CD14-positive monocyte (primary cell): ENCODE measurements around the gene ORAI3. TPM values are rescaled to one million over a fixed set of nuclear protein-coding genes. Genes with fewer than 3 reads are reported as not detected.

Experiments
- DNase-seq, 3 donors: peaks; one replicate each; pipeline ENCODE4 v3.0.0-alpha.2; 2011 to 2022
- H2AFZ ChIP-seq: 2 replicates; pipeline ENCODE4 v1.6.0; 2012; ENCODE audit warnings: mild to moderate bottlenecking, low read depth, low read length, inconsistent platforms; ENCODE audit not compliant: insufficient read depth, poor library complexity, severe bottlenecking
- H3K27ac ChIP-seq, 2 donors: 1 replicate in 1 of 2; 2 replicates in 1 of 2; pipeline ENCODE4 v1.5.1; 2012 to 2013; ENCODE audit warnings: low read length in 2 of 2, control low read depth in 1 of 2, inconsistent platforms in 1 of 2, low read depth in 1 of 2, mild to moderate bottlenecking in 1 of 2
- H3K27me3 ChIP-seq, 2 donors: one replicate each; pipeline versions ENCODE4 v1.6.0 to v1.6.1; 2011 to 2013; ENCODE audit warnings: low read length in 2 of 2; ENCODE audit not compliant: control insufficient read depth in 2 of 2, insufficient read depth in 2 of 2
- H3K36me3 ChIP-seq, 2 donors: replicated peaks in 1 of 2; 1 replicate in 1 of 2; 2 replicates in 1 of 2; pipeline versions ENCODE4 v1.5.1 to v1.6.1; 2012 to 2013; ENCODE audit warnings: low read length in 2 of 2, control low read depth in 1 of 2, inconsistent platforms in 1 of 2, mild to moderate bottlenecking in 1 of 2; ENCODE audit not compliant: insufficient read depth in 2 of 2, control insufficient read depth in 1 of 2
- H3K4me1 ChIP-seq, 2 donors: 1 replicate in 1 of 2; 2 replicates in 1 of 2; pipeline versions ENCODE4 v1.5.1 to v1.6.1; 2012 to 2013; ENCODE audit warnings: low read length in 2 of 2, control low read depth in 1 of 2, inconsistent platforms in 1 of 2, mild to moderate bottlenecking in 1 of 2, moderate library complexity in 1 of 2; ENCODE audit not compliant: insufficient read depth in 2 of 2, control insufficient read depth in 1 of 2
- H3K4me2 ChIP-seq: replicated peaks from 2 replicates; pipeline ENCODE3; 2012; ENCODE audit warnings: low read length, moderate library complexity, mild to moderate bottlenecking; ENCODE audit not compliant: poor library complexity, severe bottlenecking; ENCODE audit errors: extremely low read depth
- H3K4me3 ChIP-seq, 3 experiments: fragments of 200-600 bp in 1 of 3; sonication (generic) in 1 of 3; replicated peaks in 1 of 3; 1 replicate in 2 of 3; 2 replicates in 1 of 3; pipeline ENCODE4 v1.5.1; 2011 to 2013; ENCODE audit warnings: low read length in 3 of 3, mild to moderate bottlenecking in 3 of 3, control low read depth in 2 of 3, low read depth in 2 of 3, inconsistent platforms in 1 of 3, moderate library complexity in 1 of 3
- H3K79me2 ChIP-seq: 2 replicates; pipeline ENCODE4 v1.6.0; 2012; ENCODE audit warnings: mild to moderate bottlenecking, control low read depth, inconsistent platforms, low read length, moderate library complexity; ENCODE audit not compliant: insufficient read depth
- H3K9ac ChIP-seq: 2 replicates; pipeline ENCODE4 v1.6.0; 2017; ENCODE audit warnings: low read length, mild to moderate bottlenecking; ENCODE audit not compliant: insufficient read depth, poor library complexity, severe bottlenecking
- H3K9me3 ChIP-seq, 2 donors: replicated peaks in 1 of 2; 1 replicate in 1 of 2; 2 replicates in 1 of 2; pipeline versions ENCODE4 v1.5.1 to v1.6.1; 2012 to 2013; ENCODE audit warnings: low read length in 2 of 2, control low read depth in 1 of 2; ENCODE audit not compliant: control insufficient read depth in 1 of 2, insufficient read depth in 1 of 2
- H4K20me1 ChIP-seq: 2 replicates; pipeline ENCODE4 v1.6.0; 2012; ENCODE audit warnings: mild to moderate bottlenecking, low read length, control low read depth, moderate library complexity; ENCODE audit not compliant: insufficient read depth
- H3K27ac Mint-ChIP-seq, 7 donors: one replicate each; pipeline ENCODE4 v1.8.0; 2020; ENCODE audit warnings: mild to moderate bottlenecking in 7 of 7, mixed read lengths in 7 of 7, moderate library complexity in 6 of 7, inconsistent platforms in 2 of 7
- H3K27me3 Mint-ChIP-seq, 3 donors: one replicate each; pipeline ENCODE4 v1.8.0; 2021 to 2022; ENCODE audit warnings: low read depth in 3 of 3, mild to moderate bottlenecking in 3 of 3, mixed read lengths in 3 of 3, moderate library complexity in 3 of 3, inconsistent platforms in 1 of 3
- H3K36me3 Mint-ChIP-seq, 2 donors: one replicate each; pipeline ENCODE4 v1.8.0; 2020; ENCODE audit warnings: mixed read lengths in 2 of 2, inconsistent platforms in 1 of 2, mild to moderate bottlenecking in 1 of 2
- H3K4me1 Mint-ChIP-seq: one replicate; pipeline ENCODE4 v1.8.0; 2020; ENCODE audit warnings: mild to moderate bottlenecking, mixed read lengths
- H3K4me3 Mint-ChIP-seq, 2 donors: one replicate each; pipeline ENCODE4 v1.8.0; 2020; ENCODE audit warnings: mild to moderate bottlenecking in 2 of 2, mixed read lengths in 2 of 2, moderate library complexity in 1 of 2
- H3K9me3 Mint-ChIP-seq, 7 donors: one replicate each; pipeline ENCODE4 v1.8.0; 2020 to 2022; ENCODE audit warnings: mixed read lengths in 7 of 7, mild to moderate bottlenecking in 6 of 7, moderate library complexity in 6 of 7, inconsistent platforms in 2 of 7
- WGBS: methylation state at CpG from one replicate; pipeline ENCODE4 v1.1.5; 2013; ENCODE audit warnings: missing lambda C conversion rate; ENCODE audit not compliant: insufficient coverage; 5-methylcytosine and 5-hydroxymethylcytosine counted together
- intact Hi-C, 2 donors: fragments of 100-400 bp; cut with micrococcal nuclease; formaldehyde crosslinking; loops; one replicate each; pipeline versions ENCODE4 v1.15.0 to v1.15.1; 2023
- polyA plus RNA-seq, 3 donors: library from polyadenylated mRNA; depleted of rRNA in 1 of 3; unstranded in 2 of 3; stranded (reverse) in 1 of 3; fragments of 300-500 nt in 2 of 3; fragments of >200 nt in 1 of 3; fragmentation: Illumina TruSeq in 2 of 3; gene quantifications; 1 replicate in 2 of 3; 2 replicates in 1 of 3; pipeline ENCODE4 v1.2.3, GENCODE V29; 2012 to 2021
- TF ChIP-seq, protein P1 (sequence below): fragments of 200-600 bp; IDR thresholded peaks from one replicate; pipeline ENCODE4 v1.8.0; 2022; ENCODE audit warnings: antibody characterized with exemption, mild to moderate bottlenecking

ORAI3 gene
- polyA plus RNA-seq, 3 donors: 34.3 to 80.3 (median 76.8) TPM

DNA sequence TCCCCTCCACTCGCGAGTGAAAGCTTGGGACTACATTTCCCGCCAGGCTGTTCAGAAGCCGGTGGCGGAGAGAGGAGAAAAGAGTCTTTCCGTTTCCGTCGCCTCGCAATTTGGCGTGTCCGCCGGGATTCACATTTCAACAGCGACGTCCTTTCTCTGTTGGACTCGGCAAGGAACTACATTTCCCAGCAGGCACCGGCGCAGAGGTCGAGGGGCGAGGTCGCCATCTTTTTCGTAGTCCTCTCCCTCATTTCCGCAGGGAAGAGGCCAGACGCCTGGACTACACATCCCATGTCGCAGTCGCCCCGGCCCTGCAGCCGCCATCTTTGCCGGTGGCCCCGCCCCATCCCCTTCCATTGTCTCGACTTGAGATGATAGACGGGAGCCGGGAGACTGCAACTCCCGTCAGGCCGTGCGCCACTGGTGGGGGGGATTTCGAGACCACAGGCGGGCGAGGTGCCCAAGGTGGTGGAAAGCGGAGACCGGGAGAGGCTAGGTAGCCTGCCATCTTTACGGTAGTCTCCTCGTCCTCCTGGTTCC lies 26.4 kb upstream of the ORAI3 start:
- DNase-seq: peak; percentile 99
- no peaks in the 10 kb centered on the region for H3K27me3 Mint-ChIP-seq
- H3K27ac Mint-ChIP-seq: peak overlapping the region; percentile 100
- under 1% methylated on average over 27 of the region's 42 CpGs for WGBS
- Histone ChIP-seq H3K9ac (peak overlapping the region; percentile 77), H3K4me3 (peak overlapping the region; percentile 60 to 85 (median 74)), H2AFZ (peak overlapping the region; percentile 83), H3K9me3 (peaks cover 0 to 5% of the 10 kb centered on the region in 2 donors), H4K20me1 (no peaks in the 10 kb centered on the region), H3K4me1 (peaks cover 12 to 25% of the 10 kb centered on the region in 2 donors), H3K79me2 (no peaks in the 10 kb centered on the region), H3K4me2 (peak overlapping the region; percentile 80), H3K27ac (peak overlapping the region; percentile 93 to 94), H3K36me3 (peaks cover 8 to 15% of the 10 kb centered on the region in 2 donors), H3K27me3 (no peaks in the 10 kb centered on the region)
- peak overlapping the region; percentile 94 to 100 for H3K4me3 Mint-ChIP-seq
- intact Hi-C loops: loop anchor here (2.0 to 10.0 kb wide), 5 partner anchors 26 to 268 kb away; partner anchors contain the start of genes CTF1 (in 2 of the 2), CFAP119 (in 1 of the 2), FBRS (in 1 of the 2) and PRR14 (in 1 of the 2)
- TF ChIP-seq, protein P1, sequence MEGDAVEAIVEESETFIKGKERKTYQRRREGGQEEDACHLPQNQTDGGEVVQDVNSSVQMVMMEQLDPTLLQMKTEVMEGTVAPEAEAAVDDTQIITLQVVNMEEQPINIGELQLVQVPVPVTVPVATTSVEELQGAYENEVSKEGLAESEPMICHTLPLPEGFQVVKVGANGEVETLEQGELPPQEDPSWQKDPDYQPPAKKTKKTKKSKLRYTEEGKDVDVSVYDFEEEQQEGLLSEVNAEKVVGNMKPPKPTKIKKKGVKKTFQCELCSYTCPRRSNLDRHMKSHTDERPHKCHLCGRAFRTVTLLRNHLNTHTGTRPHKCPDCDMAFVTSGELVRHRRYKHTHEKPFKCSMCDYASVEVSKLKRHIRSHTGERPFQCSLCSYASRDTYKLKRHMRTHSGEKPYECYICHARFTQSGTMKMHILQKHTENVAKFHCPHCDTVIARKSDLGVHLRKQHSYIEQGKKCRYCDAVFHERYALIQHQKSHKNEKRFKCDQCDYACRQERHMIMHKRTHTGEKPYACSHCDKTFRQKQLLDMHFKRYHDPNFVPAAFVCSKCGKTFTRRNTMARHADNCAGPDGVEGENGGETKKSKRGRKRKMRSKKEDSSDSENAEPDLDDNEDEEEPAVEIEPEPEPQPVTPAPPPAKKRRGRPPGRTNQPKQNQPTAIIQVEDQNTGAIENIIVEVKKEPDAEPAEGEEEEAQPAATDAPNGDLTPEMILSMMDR: no peak
- peaks cover 12 to 15% of the 10 kb centered on the region in 2 donors for H3K36me3 Mint-ChIP-seq
- H3K9me3 Mint-ChIP-seq: peaks cover 4 to 9% (median 6%) of the 10 kb centered on the region in 7 donors
- peaks cover 29% of the 10 kb centered on the region for H3K4me1 Mint-ChIP-seq

DNA sequence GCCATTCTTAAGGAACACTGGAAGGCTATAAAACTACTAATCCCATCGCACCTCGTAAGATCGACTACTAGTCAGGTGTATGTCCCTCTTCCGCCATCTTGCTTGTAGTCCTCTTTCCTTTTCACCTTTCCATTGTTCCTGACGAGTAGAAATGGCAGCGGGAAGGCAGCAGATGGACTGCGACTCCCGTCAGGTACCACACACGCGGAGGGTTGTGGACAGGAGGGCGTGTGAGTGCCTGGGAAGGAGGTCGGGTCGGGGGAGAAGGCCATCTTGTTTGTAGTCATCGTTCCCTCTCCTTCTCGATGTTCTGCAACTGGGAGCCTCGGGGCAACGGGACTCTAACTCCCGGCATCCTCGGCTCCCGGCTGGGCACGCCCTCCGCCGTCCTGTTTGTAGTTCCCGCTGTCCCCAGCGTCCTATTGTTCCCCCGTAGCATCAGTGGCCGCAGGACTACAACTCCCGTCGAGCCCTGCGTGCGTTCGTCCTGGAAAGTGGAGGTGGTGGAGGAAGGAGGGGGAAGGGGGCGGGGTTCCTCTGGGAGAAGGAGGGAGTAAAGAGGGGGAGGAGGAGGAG lies 25.8 kb upstream of the ORAI3 start:
- Mint-ChIP-seq H3K4me1 (peaks cover 29% of the 10 kb centered on the region), H3K9me3 (peaks cover 4 to 9% (median 6%) of the 10 kb centered on the region in 7 donors), H3K27ac (peak overlapping the region; percentile 100), H3K36me3 (peaks cover 12 to 18% of the 10 kb centered on the region in 2 donors), H3K27me3 (no peaks in the 10 kb centered on the region), H3K4me3 (peak overlapping the region; percentile 94 to 100)
- Histone ChIP-seq H3K27ac (peak overlapping the region; percentile 93 to 94), H2AFZ (peak overlapping the region; percentile 77), H3K4me3 (peak overlapping the region; percentile 60 to 85 (median 74)), H3K4me2 (peak overlapping the region; percentile 80), H3K36me3 (peaks cover 8 to 15% of the 10 kb centered on the region in 2 donors), H3K9me3 (peaks cover 0 to 5% of the 10 kb centered on the region in 2 donors), H3K27me3 (no peaks in the 10 kb centered on the region), H3K79me2 (no peaks in the 10 kb centered on the region), H4K20me1 (no peaks in the 10 kb centered on the region), H3K9ac (peak overlapping the region; percentile 77), H3K4me1 (peaks cover 12 to 25% of the 10 kb centered on the region in 2 donors)
- TF ChIP-seq, protein P1: no peak
- intact Hi-C loops: loop anchor here (2.0 to 10.0 kb wide), 5 partner anchors 26 to 268 kb away; partner anchors contain the start of genes CTF1 (in 2 of the 2), CFAP119 (in 1 of the 2), FBRS (in 1 of the 2) and PRR14 (in 1 of the 2)
- WGBS: 0% methylated on average over 22 of the region's 33 CpGs
- DNase-seq: peak; percentile 97 to 99 (median 98)
